IMR-90 (cell line): ENCODE results near the gene CIAO2A. TPM values are rescaled to one million over a fixed set of nuclear protein-coding genes. Genes with fewer than 3 reads are reported as not detected.

Source experiments
- ATAC-seq: fragments of 200-7000 bp; cut with Tn5 transposase; 2 replicates; pipeline ENCODE4 v1.9.1; 2020; ENCODE audit warnings: low read depth, mild to moderate bottlenecking, moderate library complexity
- BruUV-seq: library from RNA; stranded (reverse); fragments of 400-500 nt; replicated peaks from 2 replicates; lab custom pipeline; 2021; lab: Mats Ljungman, UMichigan
- CTCF ChIA-PET: fragments of 300-600 bp; formaldehyde crosslinking; extraction: SDS; loops from one replicate; lab custom pipeline; 2021; ENCODE audit warnings: antibody characterized with exemption; lab: Yijun Ruan, JAX
- POLR2A ChIA-PET: fragments of 300-600 bp; sonication (Branson Sonifier 250); formaldehyde crosslinking; loops from one replicate; lab custom pipeline; 2022; ENCODE audit warnings: antibody characterized with exemption; ENCODE audit not compliant: unreplicated experiment; lab: Charles Lee
- DNase-seq: peaks from one replicate; pipeline ENCODE4 v3.0.0; 2013
- H2AFZ ChIP-seq: replicated peaks from 2 replicates; pipeline ENCODE3; 2013; ENCODE audit warnings: low read length, mild to moderate bottlenecking; ENCODE audit not compliant: poor library complexity
- H2AK5ac ChIP-seq: 2 replicates; pipeline ENCODE4 v1.6.1; 2013; ENCODE audit warnings: low read depth, low read length, inconsistent platforms
- H2AK9ac ChIP-seq: replicated peaks from 2 replicates; pipeline ENCODE3; 2013; ENCODE audit warnings: mild to moderate bottlenecking, low read depth, low read length, moderate library complexity; ENCODE audit not compliant: poor library complexity
- H2BK120ac ChIP-seq: 2 replicates; pipeline ENCODE4 v1.6.1; 2013; ENCODE audit warnings: low read depth, low read length, inconsistent platforms
- H2BK15ac ChIP-seq: 3 replicates; pipeline ENCODE4 v1.6.1; 2013; ENCODE audit warnings: low read depth, low read length, inconsistent platforms
- H2BK20ac ChIP-seq: 2 replicates; pipeline ENCODE4 v1.6.1; 2013; ENCODE audit warnings: low read depth, mild to moderate bottlenecking, inconsistent platforms, low read length, moderate library complexity
- H2BK5ac ChIP-seq: 2 replicates; pipeline ENCODE4 v1.6.1; 2013; ENCODE audit warnings: mild to moderate bottlenecking, low read depth, low read length, inconsistent platforms; ENCODE audit not compliant: poor library complexity, severe bottlenecking
- H3K14ac ChIP-seq: replicated peaks from 2 replicates; pipeline ENCODE4 v1.6.1; 2013; ENCODE audit warnings: low read depth, low read length, inconsistent platforms
- H3K18ac ChIP-seq: 2 replicates; pipeline ENCODE4 v1.6.1; 2013; ENCODE audit warnings: low read depth, low read length, control low read depth
- H3K23ac ChIP-seq: 2 replicates; pipeline ENCODE4 v1.6.1; 2013; ENCODE audit warnings: low read depth, low read length, inconsistent platforms
- H3K27ac ChIP-seq: 2 replicates; pipeline ENCODE4 v1.5.1; 2013; ENCODE audit warnings: mild to moderate bottlenecking, control low read depth, low read length; ENCODE audit not compliant: insufficient read depth
- H3K27me3 ChIP-seq: 2 replicates; pipeline ENCODE4 v1.6.1; 2013; ENCODE audit warnings: low read length; ENCODE audit not compliant: control insufficient read depth, insufficient read depth
- H3K36me3 ChIP-seq: 2 replicates; pipeline ENCODE4 v1.6.1; 2013; ENCODE audit warnings: low read length, mixed read lengths; ENCODE audit not compliant: control insufficient read depth, insufficient read depth
- H3K4ac ChIP-seq: 2 replicates; pipeline ENCODE4 v1.6.1; 2013; ENCODE audit warnings: low read depth, low read length, inconsistent platforms
- H3K4me1 ChIP-seq: 2 replicates; pipeline ENCODE4 v1.6.1; 2013; ENCODE audit warnings: low read length, mixed read lengths; ENCODE audit not compliant: control insufficient read depth, insufficient read depth
- H3K4me2 ChIP-seq: 2 replicates; pipeline ENCODE4 v1.6.1; 2013; ENCODE audit warnings: low read depth, mild to moderate bottlenecking, control low read depth, low read length, moderate library complexity
- H3K4me3 ChIP-seq: 2 replicates; pipeline ENCODE4 v1.5.1; 2013; ENCODE audit warnings: low read depth, mild to moderate bottlenecking, control low read depth, low read length, moderate library complexity; ENCODE audit not compliant: insufficient read depth
- H3K56ac ChIP-seq: 2 replicates; pipeline ENCODE4 v1.6.1; 2013; ENCODE audit warnings: low read length, inconsistent platforms; ENCODE audit not compliant: insufficient read depth; ENCODE audit errors: extremely low read depth
- H3K79me1 ChIP-seq, 2 experiments: 2 replicates each; pipeline ENCODE4 v1.6.1; 2013; ENCODE audit warnings: low read length in 2 of 2, inconsistent platforms in 1 of 2, low read depth in 1 of 2
- H3K9ac ChIP-seq: 2 replicates; pipeline ENCODE4 v1.6.1; 2013; ENCODE audit warnings: low read depth, low read length, control low read depth
- H3K9me1 ChIP-seq: 2 replicates; pipeline ENCODE4 v1.6.1; 2013; ENCODE audit warnings: low read length, inconsistent platforms; ENCODE audit not compliant: insufficient read depth
- H3K9me3 ChIP-seq: 2 replicates; pipeline ENCODE4 v1.6.1; 2013; ENCODE audit warnings: low read length; ENCODE audit not compliant: control insufficient read depth, insufficient read depth
- H4K20me1 ChIP-seq: 2 replicates; pipeline ENCODE4 v1.6.1; 2013; ENCODE audit warnings: low read length, inconsistent platforms; ENCODE audit not compliant: insufficient read depth
- H4K5ac ChIP-seq: 2 replicates; pipeline ENCODE4 v1.6.1; 2013; ENCODE audit warnings: mild to moderate bottlenecking, low read depth, low read length, control low read depth
- H4K8ac ChIP-seq, 2 experiments: 2 replicates each; pipeline ENCODE4 v1.6.1; 2013; ENCODE audit warnings: low read depth in 2 of 2, low read length in 2 of 2, control low read depth in 1 of 2, inconsistent platforms in 1 of 2
- H4K91ac ChIP-seq: 2 replicates; pipeline ENCODE4 v1.6.1; 2013; ENCODE audit warnings: low read depth, low read length, inconsistent platforms; ENCODE audit not compliant: insufficient read depth
- BHLHE40 ChIP-seq: fragments of 150-350 bp; IDR thresholded peaks from 2 replicates; pipeline ENCODE4 v1.6.1; 2016; ENCODE audit warnings: mild to moderate bottlenecking, low read depth, low read length
- CEBPB ChIP-seq: IDR thresholded peaks from 2 replicates; pipeline ENCODE4 v1.6.1; 2012; ENCODE audit warnings: low read depth, low read length, improper control_type of control experiment
- MAFK ChIP-seq: IDR thresholded peaks from 2 replicates; pipeline ENCODE4 v1.6.1; 2012; ENCODE audit warnings: low read depth, low read length, improper control_type of control experiment
- MAZ ChIP-seq: IDR thresholded peaks from 2 replicates; pipeline ENCODE4 v1.6.1; 2012; ENCODE audit warnings: low read depth, mild to moderate bottlenecking, low read length, improper control_type of control experiment, moderate library complexity, borderline replicate concordance
- MXI1 ChIP-seq: IDR thresholded peaks from 2 replicates; pipeline ENCODE4 v1.6.1; 2012; ENCODE audit warnings: low read depth, mild to moderate bottlenecking, low read length, moderate library complexity, borderline replicate concordance
- NFE2L2 ChIP-seq: fragments of 150-350 bp; IDR thresholded peaks from 2 replicates; pipeline ENCODE4 v1.6.1; 2016; ENCODE audit warnings: low read depth, mild to moderate bottlenecking, low read length
- RAD21 ChIP-seq: IDR thresholded peaks from 2 replicates; pipeline ENCODE4 v1.6.1; 2012; ENCODE audit warnings: low read length, improper control_type of control experiment
- RFX5 ChIP-seq: IDR thresholded peaks from 2 replicates; pipeline ENCODE4 v1.8.0; 2012; ENCODE audit warnings: low read depth, mild to moderate bottlenecking, low read length, moderate library complexity
- SMC3 ChIP-seq: fragments of 150-350 bp; IDR thresholded peaks from 2 replicates; pipeline ENCODE4 v1.6.1; 2016; ENCODE audit warnings: low read depth, mild to moderate bottlenecking, antibody characterized with exemption, low read length, moderate library complexity
- WGBS, 2 experiments: methylation state at CpG; one replicate each; pipeline versions ENCODE4 v1.1.5 to v1.1.7; 2013; ENCODE audit warnings: missing lambda C conversion rate in 2 of 2; ENCODE audit not compliant: insufficient read length in 1 of 2; ENCODE audit errors: extremely low coverage in 2 of 2; 5-methylcytosine and 5-hydroxymethylcytosine counted together
- dilution Hi-C: fragments of 300-500 bp; cut with HindIII; formaldehyde crosslinking; loops from one replicate; pipeline ENCODE4 v1.14.3; 2018; ENCODE audit warnings: low sequenced_read_pairs; ENCODE audit not compliant: unreplicated experiment
- in situ Hi-C: fragments of 300-500 bp; cut with MboI; formaldehyde crosslinking; loops from 3 replicates; pipeline ENCODE4 v1.14.3; 2019; ENCODE audit warnings: low sequenced_read_pairs, inconsistent platforms, mixed read lengths
- intact Hi-C: fragments of 100-400 bp; cut with micrococcal nuclease; formaldehyde crosslinking; loops from 2 replicates; pipeline ENCODE4 v1.10.0; 2022
- polyA plus RNA-seq, 3 experiments: library from polyadenylated mRNA; depleted of rRNA; stranded (reverse); fragments of >200 nt; gene quantifications; 2 replicates each; pipeline ENCODE4 v1.2.3, GENCODE V29; 2012; ENCODE audit warnings: low replicate concordance in 1 of 3
- total RNA-seq: library from RNA; depleted of rRNA; stranded (reverse); fragments of >200 nt; gene quantifications from 2 replicates; pipeline ENCODE4 v1.2.3, GENCODE V29; 2012
- TF ChIP-seq, protein P1 (sequence below): fragments of 150-350 bp; IDR thresholded peaks from 2 replicates; pipeline ENCODE4 v1.6.1; 2016; ENCODE audit warnings: low read depth, mild to moderate bottlenecking, low read length, moderate library complexity, borderline replicate concordance
- TF ChIP-seq, protein P2 (sequence below): conservative IDR thresholded peaks from 2 replicates; pipeline ENCODE4 v1.5.1; 2012; ENCODE audit warnings: mild to moderate bottlenecking, low read depth, low read length, improper control_type of control experiment

Gene CIAO2A
- total and polyA plus RNA-seq, 2 of the 4 experiments (the other 2 are of a cell fraction), result 36.7 to 38.3 TPM

GRCh38 chr15:64026591-64026990 lies 67.0 kb downstream of the CIAO2A start:
- Histone ChIP-seq H3K56ac (no peak overlapping the region), H3K18ac (no peak overlapping the region; the same call in 1 of the 2 replicates), H3K14ac (no peak overlapping the region), H3K27ac (no peak overlapping the region), H3K9ac (no peak overlapping the region), H3K23ac (no peak overlapping the region), H3K79me1 (no peaks in the 10 kb centered on the region), H4K5ac (no peak overlapping the region; the same call in 1 of the 2 replicates), H4K20me1 (no peaks in the 10 kb centered on the region), H4K8ac (no peak overlapping the region), H2AFZ (no peak overlapping the region), H3K36me3 (no peaks in the 10 kb centered on the region), H3K4me3 (no peak overlapping the region), H2BK120ac (no peak overlapping the region), H3K4ac (no peak overlapping the region), H3K9me1 (no peaks in the 10 kb centered on the region), H3K4me1 (peaks cover 3% of the 10 kb centered on the region; the same call in 1 of the 2 replicates), H2AK5ac (no peak overlapping the region; the same call in 1 of the 2 replicates), H2BK5ac (no peak overlapping the region), H2AK9ac (no peak overlapping the region), H3K4me2 (no peak overlapping the region), H2BK20ac (no peak overlapping the region), H3K9me3 (no peaks in the 10 kb centered on the region), H4K91ac (no peak overlapping the region), H3K27me3 (peaks cover 22% of the 10 kb centered on the region), H2BK15ac (no peak overlapping the region; the same call in 2 of the 3 replicates)
- TF ChIP-seq MXI1, result no peak
- TF ChIP-seq RAD21, result no peak
- TF ChIP-seq MAFK, result no peak
- TF ChIP-seq MAZ, result no peak
- TF ChIP-seq, protein P1, sequence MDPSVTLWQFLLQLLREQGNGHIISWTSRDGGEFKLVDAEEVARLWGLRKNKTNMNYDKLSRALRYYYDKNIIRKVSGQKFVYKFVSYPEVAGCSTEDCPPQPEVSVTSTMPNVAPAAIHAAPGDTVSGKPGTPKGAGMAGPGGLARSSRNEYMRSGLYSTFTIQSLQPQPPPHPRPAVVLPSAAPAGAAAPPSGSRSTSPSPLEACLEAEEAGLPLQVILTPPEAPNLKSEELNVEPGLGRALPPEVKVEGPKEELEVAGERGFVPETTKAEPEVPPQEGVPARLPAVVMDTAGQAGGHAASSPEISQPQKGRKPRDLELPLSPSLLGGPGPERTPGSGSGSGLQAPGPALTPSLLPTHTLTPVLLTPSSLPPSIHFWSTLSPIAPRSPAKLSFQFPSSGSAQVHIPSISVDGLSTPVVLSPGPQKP, result no peak
- TF ChIP-seq BHLHE40, result no peak
- no peak for TF ChIP-seq CEBPB
- TF ChIP-seq SMC3, result no peak
- TF ChIP-seq, protein P2, sequence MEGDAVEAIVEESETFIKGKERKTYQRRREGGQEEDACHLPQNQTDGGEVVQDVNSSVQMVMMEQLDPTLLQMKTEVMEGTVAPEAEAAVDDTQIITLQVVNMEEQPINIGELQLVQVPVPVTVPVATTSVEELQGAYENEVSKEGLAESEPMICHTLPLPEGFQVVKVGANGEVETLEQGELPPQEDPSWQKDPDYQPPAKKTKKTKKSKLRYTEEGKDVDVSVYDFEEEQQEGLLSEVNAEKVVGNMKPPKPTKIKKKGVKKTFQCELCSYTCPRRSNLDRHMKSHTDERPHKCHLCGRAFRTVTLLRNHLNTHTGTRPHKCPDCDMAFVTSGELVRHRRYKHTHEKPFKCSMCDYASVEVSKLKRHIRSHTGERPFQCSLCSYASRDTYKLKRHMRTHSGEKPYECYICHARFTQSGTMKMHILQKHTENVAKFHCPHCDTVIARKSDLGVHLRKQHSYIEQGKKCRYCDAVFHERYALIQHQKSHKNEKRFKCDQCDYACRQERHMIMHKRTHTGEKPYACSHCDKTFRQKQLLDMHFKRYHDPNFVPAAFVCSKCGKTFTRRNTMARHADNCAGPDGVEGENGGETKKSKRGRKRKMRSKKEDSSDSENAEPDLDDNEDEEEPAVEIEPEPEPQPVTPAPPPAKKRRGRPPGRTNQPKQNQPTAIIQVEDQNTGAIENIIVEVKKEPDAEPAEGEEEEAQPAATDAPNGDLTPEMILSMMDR, result no peak
- no peak for TF ChIP-seq RFX5
- TF ChIP-seq NFE2L2, result no peak
- in situ Hi-C loops (loop anchor here (25.0 kb wide), 1 partner anchor 164 kb away; no protein-coding TSS in a partner anchor), intact Hi-C loops (no loop called here), dilution Hi-C loops (no loop called here)
- WGBS, 2 experiments, result no CpG with 5 or more reads among the region's 4 CpGs
- BruUV-seq, result no TSS peak
- ATAC-seq, result no peak
- ChIA-PET CTCF (interaction anchor here (1.2 kb wide), 1 partner anchor 16 kb away, joined by 3 read pairs; no protein-coding TSS in a partner anchor), POLR2A (no interaction called here)
- no peak for DNase-seq
